RKO (cell line): ENCODE data around the gene AOPEP.
"Not testable (repeated sequence)": the region's sequence is repeated elsewhere in the genome, so short reads cannot be mapped to it uniquely, and the experiment has no call there.

Experiments used
- DNase-seq: peaks from one replicate; pipeline ENCODE4 v3.0.0-alpha.2; 2016; ENCODE audit warnings: low spot score

AOPEP gene

GRCh38 chr9:94869415-94869843, 142.9 kb downstream of the AOPEP start:
- no peak for DNase-seq

- no peak for DNase-seq
Measured at GRCh38 chr9:94870465-94870792, 143.9 kb downstream of the AOPEP start.

GRCh38 chr9:94870793-94871558, 144.5 kb downstream of the AOPEP start:
- DNase-seq: no peak

- DNase-seq: no peak
Measured at GRCh38 chr9:94872083-94872833, 145.8 kb downstream of the AOPEP start.

- DNase-seq: no peak
Measured at GRCh38 chr9:94872891-94873511, 146.5 kb downstream of the AOPEP start.

- no peak for DNase-seq
Measured at GRCh38 chr9:94874316-94874715, 147.8 kb downstream of the AOPEP start.

GRCh38 chr9:94875300-94876020, 149.0 kb downstream of the AOPEP start:
- no peak for DNase-seq

GRCh38 chr9:94878804-94879203, 152.3 kb downstream of the AOPEP start:
- DNase-seq: not testable (repeated sequence)

- DNase-seq: no peak
Measured at GRCh38 chr9:94879230-94879629, 152.7 kb downstream of the AOPEP start.

GRCh38 chr9:94881023-94881422, 154.5 kb downstream of the AOPEP start:
- DNase-seq: no peak

GRCh38 chr9:94881454-94881853, 155.0 kb downstream of the AOPEP start:
- DNase-seq: no peak

- DNase-seq: no peak
Measured at GRCh38 chr9:94881940-94882339, 155.4 kb downstream of the AOPEP start.

- DNase-seq: no peak
Measured at GRCh38 chr9:94882966-94883641, 156.6 kb downstream of the AOPEP start.

GRCh38 chr9:94885854-94886447, 159.5 kb downstream of the AOPEP start:
- no peak for DNase-seq

- DNase-seq: no peak
Measured at GRCh38 chr9:94887721-94888120, 161.2 kb downstream of the AOPEP start.

- DNase-seq: no peak
Measured at GRCh38 chr9:94888775-94889174, 162.3 kb downstream of the AOPEP start.

GRCh38 chr9:94889628-94890027, 163.1 kb downstream of the AOPEP start:
- DNase-seq: no peak

- no peak for DNase-seq
Measured at GRCh38 chr9:94891183-94891582, 164.7 kb downstream of the AOPEP start.

GRCh38 chr9:94892675-94893074, 166.2 kb downstream of the AOPEP start:
- DNase-seq: no peak

GRCh38 chr9:94894094-94894699, 167.7 kb downstream of the AOPEP start:
- no peak for DNase-seq

- DNase-seq: no peak
Measured at GRCh38 chr9:94895668-94896067, 169.2 kb downstream of the AOPEP start.
